Calu3 (cell line): ENCODE measurements around the gene TBXAS1. TPM values are rescaled to one million over a fixed set of nuclear protein-coding genes. Genes with fewer than 3 reads are reported as not detected.

Experiments used
- BruUV-seq: library from RNA; stranded (reverse); fragments of 400-500 nt; replicated peaks from 2 replicates; lab custom pipeline; 2021; lab: Mats Ljungman, UMichigan
- CTCF ChIA-PET: fragments of 300-600 bp; sonication (Branson Sonifier 250); formaldehyde crosslinking; loops from one replicate; lab custom pipeline; 2022; ENCODE audit warnings: antibody characterized with exemption; lab: Charles Lee
- DNase-seq: peaks from one replicate; pipeline ENCODE4 v3.0.0; 2022
- H3K27ac Mint-ChIP-seq: one replicate; pipeline ENCODE4 v1.8.0; 2022; ENCODE audit warnings: mixed read lengths; ENCODE audit not compliant: unreplicated experiment
- H3K27me3 Mint-ChIP-seq: one replicate; pipeline ENCODE4 v1.8.0; 2022; ENCODE audit warnings: mixed read lengths; ENCODE audit not compliant: unreplicated experiment
- H3K36me3 Mint-ChIP-seq: one replicate; pipeline ENCODE4 v1.8.0; 2022; ENCODE audit warnings: mild to moderate bottlenecking, moderate library complexity, mixed read lengths; ENCODE audit not compliant: insufficient read depth, unreplicated experiment
- H3K4me1 Mint-ChIP-seq: one replicate; pipeline ENCODE4 v1.8.0; 2022; ENCODE audit warnings: mild to moderate bottlenecking, low read depth, mixed read lengths; ENCODE audit not compliant: unreplicated experiment
- H3K4me3 Mint-ChIP-seq: one replicate; pipeline ENCODE4 v1.8.0; 2022; ENCODE audit warnings: mild to moderate bottlenecking, low read depth, moderate library complexity, mixed read lengths; ENCODE audit not compliant: unreplicated experiment
- H3K9me3 Mint-ChIP-seq: one replicate; pipeline ENCODE4 v1.8.0; 2022; ENCODE audit warnings: low read depth, mixed read lengths; ENCODE audit not compliant: unreplicated experiment
- intact Hi-C: fragments of 100-400 bp; cut with micrococcal nuclease; formaldehyde crosslinking; loops from one replicate; pipeline ENCODE4 v1.10.0; 2022; ENCODE audit not compliant: unreplicated experiment
- total RNA-seq: library from RNA; stranded (reverse); gene quantifications from 2 replicates; pipeline ENCODE4 v1.2.3, GENCODE V29; 2022
- TF ChIP-seq, protein P1 (sequence below): fragments of 200-600 bp; IDR thresholded peaks from one replicate; pipeline ENCODE4 v1.8.0; 2022; ENCODE audit warnings: antibody characterized with exemption; ENCODE audit not compliant: unreplicated experiment

Gene TBXAS1
- total RNA-seq, 1 experiment from 2014 or later, result 33.0 TPM

DNA sequence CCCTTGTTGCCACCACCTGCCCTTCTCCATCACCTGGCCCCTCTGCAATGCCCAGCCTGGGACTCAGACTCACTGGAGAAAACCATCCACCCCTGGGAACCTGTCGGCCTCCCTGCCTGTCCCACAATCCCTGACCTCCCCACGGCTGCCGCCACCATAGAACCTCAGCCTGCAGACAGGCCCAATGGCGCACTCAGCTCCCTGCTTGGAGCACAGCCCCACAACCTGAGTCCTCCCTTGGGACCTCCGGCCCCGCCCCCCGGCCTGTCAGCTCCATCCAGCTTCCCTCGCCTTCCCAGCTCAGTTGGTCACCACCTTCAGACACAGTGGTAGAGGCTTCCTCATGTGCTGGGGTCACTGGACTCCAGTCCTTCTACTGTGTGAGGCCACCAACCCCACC is 192.5 kb downstream of the TBXAS1 start:
- intact Hi-C loops, result no loop called here
- no peak overlapping the region for H3K27ac Mint-ChIP-seq
- no peaks in the 10 kb centered on the region for H3K4me1 Mint-ChIP-seq
- H3K27me3 Mint-ChIP-seq, result no peaks in the 10 kb centered on the region
- no peak for DNase-seq
- CTCF ChIA-PET, result interaction anchor here (1.7 kb wide), 1 partner anchor 16 kb away, joined by 4 read pairs; no protein-coding TSS in a partner anchor
- no peaks in the 10 kb centered on the region for H3K9me3 Mint-ChIP-seq
- no peak overlapping the region for H3K4me3 Mint-ChIP-seq
- TF ChIP-seq, protein P1, sequence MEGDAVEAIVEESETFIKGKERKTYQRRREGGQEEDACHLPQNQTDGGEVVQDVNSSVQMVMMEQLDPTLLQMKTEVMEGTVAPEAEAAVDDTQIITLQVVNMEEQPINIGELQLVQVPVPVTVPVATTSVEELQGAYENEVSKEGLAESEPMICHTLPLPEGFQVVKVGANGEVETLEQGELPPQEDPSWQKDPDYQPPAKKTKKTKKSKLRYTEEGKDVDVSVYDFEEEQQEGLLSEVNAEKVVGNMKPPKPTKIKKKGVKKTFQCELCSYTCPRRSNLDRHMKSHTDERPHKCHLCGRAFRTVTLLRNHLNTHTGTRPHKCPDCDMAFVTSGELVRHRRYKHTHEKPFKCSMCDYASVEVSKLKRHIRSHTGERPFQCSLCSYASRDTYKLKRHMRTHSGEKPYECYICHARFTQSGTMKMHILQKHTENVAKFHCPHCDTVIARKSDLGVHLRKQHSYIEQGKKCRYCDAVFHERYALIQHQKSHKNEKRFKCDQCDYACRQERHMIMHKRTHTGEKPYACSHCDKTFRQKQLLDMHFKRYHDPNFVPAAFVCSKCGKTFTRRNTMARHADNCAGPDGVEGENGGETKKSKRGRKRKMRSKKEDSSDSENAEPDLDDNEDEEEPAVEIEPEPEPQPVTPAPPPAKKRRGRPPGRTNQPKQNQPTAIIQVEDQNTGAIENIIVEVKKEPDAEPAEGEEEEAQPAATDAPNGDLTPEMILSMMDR, result no peak
- BruUV-seq, result no TSS peak
- peaks cover 18% of the 10 kb centered on the region for H3K36me3 Mint-ChIP-seq

DNA sequence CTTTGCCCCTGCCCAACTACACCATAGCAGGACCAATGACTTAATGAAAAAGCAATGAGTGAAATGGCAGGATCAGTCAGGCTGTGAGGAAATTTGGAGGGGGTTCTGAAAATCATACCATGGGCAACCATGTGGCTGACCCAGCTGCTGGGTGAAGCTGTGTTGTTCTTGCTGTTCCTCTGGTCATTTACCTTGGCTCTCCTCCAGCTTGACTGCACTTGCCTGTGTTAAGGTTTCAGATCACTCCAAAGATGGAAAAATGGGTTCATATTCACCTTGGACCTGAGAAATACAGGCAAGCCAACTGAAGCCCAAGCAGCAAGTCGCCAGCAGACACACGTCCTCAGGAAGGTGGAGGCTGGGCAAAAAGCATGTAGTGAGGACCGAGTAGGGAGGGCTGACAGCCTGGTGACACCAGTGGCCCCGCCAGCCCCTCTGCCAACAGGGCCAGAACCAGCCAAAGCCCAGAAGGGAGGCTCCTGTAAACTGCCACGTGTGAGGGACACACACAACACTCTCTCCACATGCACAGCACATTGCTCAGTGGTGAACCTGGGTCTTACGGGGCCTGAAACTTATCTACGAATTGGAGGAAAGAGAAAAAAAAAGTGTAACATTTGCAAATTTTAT is 193.6 kb downstream of the TBXAS1 start:
- no peak for DNase-seq
- no peak overlapping the region for H3K27ac Mint-ChIP-seq
- no peaks in the 10 kb centered on the region for H3K27me3 Mint-ChIP-seq

DNA sequence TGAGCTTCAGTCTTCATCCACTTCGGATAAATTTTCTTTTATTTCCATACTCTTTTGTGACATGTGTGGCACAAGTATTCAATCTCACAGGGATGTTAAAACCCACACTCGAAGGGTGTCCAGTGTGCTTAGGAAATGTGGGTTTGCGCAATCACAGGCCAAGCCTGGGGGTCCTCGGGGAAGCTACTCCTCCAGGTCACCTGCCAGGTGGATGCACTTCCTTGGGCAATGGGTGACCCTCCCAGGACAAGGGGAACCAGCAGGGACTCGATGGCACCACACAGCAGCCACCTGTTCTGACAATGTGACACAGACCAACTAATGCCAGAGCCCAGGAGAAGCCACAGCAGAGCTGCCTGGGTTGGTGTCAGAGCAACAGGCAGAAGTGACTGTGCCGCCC is 194.7 kb downstream of the TBXAS1 start:
- H3K36me3 Mint-ChIP-seq, result peaks cover 22% of the 10 kb centered on the region
- DNase-seq, result no peak
- TF ChIP-seq, protein P1, result no peak
- H3K4me1 Mint-ChIP-seq, result no peaks in the 10 kb centered on the region
- H3K27me3 Mint-ChIP-seq, result no peaks in the 10 kb centered on the region
- no peaks in the 10 kb centered on the region for H3K9me3 Mint-ChIP-seq
- TSS peak; percentile 71 for BruUV-seq
- intact Hi-C loops, result no loop called here
- H3K27ac Mint-ChIP-seq, result no peak overlapping the region
- CTCF ChIA-PET, result no interaction called here
- H3K4me3 Mint-ChIP-seq, result no peak overlapping the region

More for the DNA sequence above, 193.6 kb downstream of the TBXAS1 start:
- no peaks in the 10 kb centered on the region for H3K9me3 Mint-ChIP-seq
- H3K36me3 Mint-ChIP-seq, result peaks cover 18% of the 10 kb centered on the region
- H3K4me1 Mint-ChIP-seq, result no peaks in the 10 kb centered on the region
- CTCF ChIA-PET, result interaction anchor here (1.7 kb wide), 1 partner anchor 17 kb away, joined by 4 read pairs; no protein-coding TSS in a partner anchor
- no peak overlapping the region for H3K4me3 Mint-ChIP-seq
- intact Hi-C loops, result no loop called here
- TF ChIP-seq, protein P1, result no peak
- no TSS peak for BruUV-seq

DNA sequence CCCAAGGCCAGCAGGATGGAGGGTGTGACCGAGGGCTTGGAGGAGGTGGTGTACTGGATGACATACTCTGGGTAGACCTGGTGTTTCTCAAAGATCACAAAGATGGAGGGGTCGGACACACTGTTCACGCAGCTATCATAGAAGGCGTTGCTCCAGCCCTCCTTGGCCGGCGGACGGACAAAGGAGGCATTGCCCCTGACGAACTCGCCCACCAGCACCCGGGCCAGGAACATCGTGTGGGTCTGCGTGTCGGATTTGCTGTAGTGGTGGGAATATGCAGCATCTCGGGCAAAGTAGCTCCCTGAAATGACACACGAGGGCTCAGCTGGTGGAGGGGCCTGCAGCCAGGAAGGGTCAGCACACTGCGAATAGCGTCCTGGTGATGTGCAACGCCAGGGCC is 195.5 kb downstream of the TBXAS1 start:
- no peaks in the 10 kb centered on the region for H3K27me3 Mint-ChIP-seq
- no TSS peak for BruUV-seq
- no peaks in the 10 kb centered on the region for H3K4me1 Mint-ChIP-seq
- intact Hi-C loops, result no loop called here
- peaks cover 22% of the 10 kb centered on the region for H3K36me3 Mint-ChIP-seq
- no peak overlapping the region for H3K4me3 Mint-ChIP-seq
- CTCF ChIA-PET, result interaction anchor here (0.6 kb wide), 1 partner anchor 313 kb away, joined by 3 read pairs; no protein-coding TSS in a partner anchor
- TF ChIP-seq, protein P1, result no peak
- no peak for DNase-seq
- no peaks in the 10 kb centered on the region for H3K9me3 Mint-ChIP-seq
- H3K27ac Mint-ChIP-seq, result no peak overlapping the region
